ENCODE results near the gene FAM120A. TPM values are rescaled to one million over a fixed set of nuclear protein-coding genes. Genes with fewer than 3 reads are reported as not detected.

FAM120A gene
- total RNA-seq, 6 donors from 2014 or later, result 102 to 137 (median 109) TPM

GRCh38 chr9:93457006-93457405 lies 5.5 kb downstream of the FAM120A start:
- ATAC-seq (ENCODE audit: low FRiP score in 2 of 2), result no peak
- Histone ChIP-seq H3K9me3 (no peaks in the 10 kb centered on the region), H3K4me3 (no peak overlapping the region), H3K36me3 (no peaks in the 10 kb centered on the region), H3K27ac (no peak overlapping the region), H3K27me3 (no peaks in the 10 kb centered on the region), H3K4me1 (peaks cover 48 to 67% (median 56%) of the 10 kb centered on the region in 4 donors)
- TF ChIP-seq EP300 (IDR thresholded peaks at IDR 0.05) (no peak), POLR2A (IDR thresholded peaks at IDR 0.05) (no peak), POLR2AphosphoS5 (IDR thresholded peaks at IDR 0.05) (no peak)
- TF ChIP-seq, protein P1, sequence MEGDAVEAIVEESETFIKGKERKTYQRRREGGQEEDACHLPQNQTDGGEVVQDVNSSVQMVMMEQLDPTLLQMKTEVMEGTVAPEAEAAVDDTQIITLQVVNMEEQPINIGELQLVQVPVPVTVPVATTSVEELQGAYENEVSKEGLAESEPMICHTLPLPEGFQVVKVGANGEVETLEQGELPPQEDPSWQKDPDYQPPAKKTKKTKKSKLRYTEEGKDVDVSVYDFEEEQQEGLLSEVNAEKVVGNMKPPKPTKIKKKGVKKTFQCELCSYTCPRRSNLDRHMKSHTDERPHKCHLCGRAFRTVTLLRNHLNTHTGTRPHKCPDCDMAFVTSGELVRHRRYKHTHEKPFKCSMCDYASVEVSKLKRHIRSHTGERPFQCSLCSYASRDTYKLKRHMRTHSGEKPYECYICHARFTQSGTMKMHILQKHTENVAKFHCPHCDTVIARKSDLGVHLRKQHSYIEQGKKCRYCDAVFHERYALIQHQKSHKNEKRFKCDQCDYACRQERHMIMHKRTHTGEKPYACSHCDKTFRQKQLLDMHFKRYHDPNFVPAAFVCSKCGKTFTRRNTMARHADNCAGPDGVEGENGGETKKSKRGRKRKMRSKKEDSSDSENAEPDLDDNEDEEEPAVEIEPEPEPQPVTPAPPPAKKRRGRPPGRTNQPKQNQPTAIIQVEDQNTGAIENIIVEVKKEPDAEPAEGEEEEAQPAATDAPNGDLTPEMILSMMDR (IDR thresholded peaks at IDR 0.05), result no peak
- 76 to 78% methylated on average over 1 of the region's 1 CpG for WGBS, 2 donors
- no peak for DNase-seq

DNA sequence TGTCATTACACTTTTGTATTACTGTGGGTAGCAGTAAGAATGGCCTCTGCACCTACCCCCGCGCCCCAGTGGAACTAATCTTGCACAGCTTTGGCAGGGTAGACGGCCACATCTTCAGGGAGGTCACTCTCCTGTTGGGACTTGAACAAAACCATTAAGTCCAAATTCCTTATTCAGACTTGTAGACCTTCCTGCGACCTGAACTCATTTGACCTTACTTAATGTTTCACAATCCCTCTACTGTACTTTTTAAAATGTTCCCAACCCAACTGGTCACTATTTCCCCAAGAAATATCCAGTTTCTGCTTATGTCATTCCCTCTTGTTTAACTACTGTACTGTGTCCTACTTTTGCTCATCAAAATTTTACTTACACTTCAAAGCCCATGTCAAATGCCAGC lies 7.2 kb downstream of the FAM120A start:
- Histone ChIP-seq H3K4me1 (peaks cover 51 to 73% (median 57%) of the 10 kb centered on the region in 4 donors), H3K9me3 (no peaks in the 10 kb centered on the region), H3K4me3 (no peak overlapping the region), H3K27me3 (no peaks in the 10 kb centered on the region), H3K27ac (no peak overlapping the region), H3K36me3 (no peaks in the 10 kb centered on the region)
- WGBS, 2 donors, result 72 to 76% methylated on average over 4 of the region's 4 CpGs
- ATAC-seq (ENCODE audit: low FRiP score in 2 of 2) (peak in 1 of 2 donors; percentile 41), DNase-seq (no peak)
- TF ChIP-seq, protein P1 (IDR thresholded peaks at IDR 0.05), result no peak
- TF ChIP-seq EP300 (IDR thresholded peaks at IDR 0.05) (no peak), POLR2A (IDR thresholded peaks at IDR 0.05) (no peak), POLR2AphosphoS5 (IDR thresholded peaks at IDR 0.05) (no peak)

- H3K4me3 ChIP-seq, result no peak overlapping the region
- ATAC-seq (ENCODE audit: low FRiP score in 2 of 2) (no peak), DNase-seq (no peak)
- no peaks in the 10 kb centered on the region for H3K27me3 ChIP-seq
- TF ChIP-seq EP300 (IDR thresholded peaks at IDR 0.05) (no peak), POLR2AphosphoS5 (IDR thresholded peaks at IDR 0.05) (no peak), POLR2A (IDR thresholded peaks at IDR 0.05) (no peak)
- TF ChIP-seq, protein P1 (IDR thresholded peaks at IDR 0.05), result no peak
- no peak overlapping the region for H3K27ac ChIP-seq
- no peaks in the 10 kb centered on the region for H3K36me3 ChIP-seq
- H3K9me3 ChIP-seq, result no peaks in the 10 kb centered on the region
- H3K4me1 ChIP-seq, result peaks cover 52 to 72% (median 57%) of the 10 kb centered on the region in 4 donors
These were observed 8.0 kb downstream of the FAM120A start for GRCh38 chr9:93459432-93459847.

GRCh38 chr9:93460689-93461413 lies 9.4 kb downstream of the FAM120A start:
- Histone ChIP-seq H3K27me3 (no peaks in the 10 kb centered on the region), H3K4me3 (no peak overlapping the region), H3K9me3 (no peaks in the 10 kb centered on the region), H3K4me1 (peaks cover 55 to 71% (median 60%) of the 10 kb centered on the region in 4 donors), H3K27ac (no peak overlapping the region), H3K36me3 (no peaks in the 10 kb centered on the region)
- 90 to 92% methylated on average over 3 of the region's 3 CpGs for WGBS, 2 donors
- DNase-seq (no peak), ATAC-seq (ENCODE audit: low FRiP score in 2 of 2) (no peak)
- no peak for TF ChIP-seq POLR2A (IDR thresholded peaks at IDR 0.05)
- TF ChIP-seq POLR2AphosphoS5 (IDR thresholded peaks at IDR 0.05), result no peak
- TF ChIP-seq, protein P1 (IDR thresholded peaks at IDR 0.05), result no peak
- no peak for TF ChIP-seq EP300 (IDR thresholded peaks at IDR 0.05)

- Histone ChIP-seq H3K36me3 (no peaks in the 10 kb centered on the region), H3K4me3 (no peak overlapping the region), H3K27me3 (no peaks in the 10 kb centered on the region), H3K27ac (no peak overlapping the region), H3K4me1 (peaks cover 55 to 71% (median 64%) of the 10 kb centered on the region in 4 donors), H3K9me3 (no peaks in the 10 kb centered on the region)
- DNase-seq (no peak), ATAC-seq (ENCODE audit: low FRiP score in 2 of 2) (no peak)
- TF ChIP-seq EP300 (IDR thresholded peaks at IDR 0.05), result no peak
- no peak for TF ChIP-seq POLR2A (IDR thresholded peaks at IDR 0.05)
- TF ChIP-seq, protein P1 (IDR thresholded peaks at IDR 0.05), result no peak
- no peak for TF ChIP-seq POLR2AphosphoS5 (IDR thresholded peaks at IDR 0.05)
- WGBS, 2 donors, result 97 to 98% methylated on average over 1 of the region's 1 CpG
These were observed 9.9 kb downstream of the FAM120A start for GRCh38 chr9:93461414-93461743.

Measured in upper lobe of left lung (tissue), 6 donors.